ENCODE data around the gene MRNIP. TPM values are rescaled to one million over a fixed set of nuclear protein-coding genes. Genes with fewer than 3 reads are reported as not detected.

The MRNIP gene
- total and polyA plus RNA-seq, 2 of the 8 experiments (the other 6 are each of a cell fraction or from before 2014, with no cell fraction given): 29.6 TPM

- Histone ChIP-seq H3K23me2 (ENCODE audit: low read depth, low read length) (no peaks in the 10 kb centered on the region), H3K56ac (replicated peaks; ENCODE audit: insufficient read length, low read depth, low read length) (no peak overlapping the region), H2BK15ac (ENCODE audit: low read length) (no peak overlapping the region), H4K20me1 (replicated peaks in 1 of 2; ENCODE audit: control insufficient read depth in 1 of 2, insufficient read depth in 2 of 2, low read length in 2 of 2) (peaks cover 8 to 10% of the 10 kb centered on the region in 2 experiments), H3K79me2 (ENCODE audit: control insufficient read depth in 1 of 2, insufficient read depth in 2 of 2, low read length in 2 of 2) (no peaks in the 10 kb centered on the region), H3K18ac (ENCODE audit: extremely low read depth, low read length) (no peak overlapping the region), H2BK5ac (ENCODE audit: low read depth, low read length) (no peak overlapping the region), H3K23ac (ENCODE audit: insufficient read length) (no peak overlapping the region), H4K91ac (replicated peaks; ENCODE audit: insufficient read length, low read length) (no peak overlapping the region), H3K27ac (ENCODE audit: low read depth, low read length) (no peak overlapping the region), H3K4me1 (replicated peaks in 1 of 4; ENCODE audit: control insufficient read depth in 3 of 4, insufficient read depth in 4 of 4, low read length in 3 of 4) (peaks cover 0 to 3% (median 1%) of the 10 kb centered on the region in 4 experiments; a peak in 4 of 7 replicates), H3K9ac (replicated peaks in 1 of 4; ENCODE audit: extremely low read depth in 1 of 4, low read depth in 3 of 4, low read length in 3 of 4) (no peak overlapping the region), H2BK120ac (replicated peaks; ENCODE audit: low read depth, low read length) (no peak overlapping the region), H3K4ac (replicated peaks; ENCODE audit: insufficient read length, low read depth, low read length) (no peak overlapping the region), H4K5ac (ENCODE audit: insufficient read length, low read depth, low read length) (no peak overlapping the region), H3K4me3 (ENCODE audit: extremely low read depth in 1 of 4, insufficient read depth in 2 of 4, low read depth in 3 of 4, low read length in 4 of 4) (no peak overlapping the region), H3K79me1 (ENCODE audit: low read depth, low read length) (no peaks in the 10 kb centered on the region; the same call in 1 of the 2 replicates), H3K27me3 (replicated peaks in 1 of 4; ENCODE audit: control insufficient read depth in 3 of 4, extremely low read depth in 1 of 4, insufficient read depth in 3 of 4, low read length in 3 of 4) (no peaks in the 10 kb centered on the region), H2AFZ (ENCODE audit: low read length) (no peak overlapping the region), H3K9me3 (ENCODE audit: insufficient read depth in 2 of 2, low read depth in 1 of 2, low read length in 1 of 2) (no peaks in the 10 kb centered on the region; a peak in 1 of 4 replicates), H3K14ac (ENCODE audit: insufficient read length) (no peak overlapping the region), H3K4me2 (ENCODE audit: insufficient read depth in 1 of 2, low read depth in 2 of 2, low read length in 2 of 2) (no peak overlapping the region), H2BK20ac (ENCODE audit: low read length) (no peak overlapping the region), H2BK12ac (ENCODE audit: low read depth, low read length) (no peak overlapping the region), H2AK5ac (ENCODE audit: low read depth, low read length) (no peak overlapping the region), H3K36me3 (ENCODE audit: control insufficient read depth in 2 of 4, insufficient read depth in 4 of 4, low read length in 3 of 4) (peaks cover 31 to 76% (median 57%) of the 10 kb centered on the region in 4 experiments), H4K8ac (ENCODE audit: extremely low read depth, insufficient read depth, low read length) (no peak overlapping the region)
- no peak for TF ChIP-seq FOSL1 (IDR thresholded peaks at IDR 0.05; ENCODE audit: insufficient read depth, low read depth, low read length)
- no peak for DNase-seq (ENCODE audit: low read depth in 1 of 2, low spot score in 2 of 2)
- POLR2A ChIA-PET (ENCODE audit: partially characterized antibody): interaction anchor here (1.0 to 5.7 kb wide), 5 partner anchors 10 to 75 kb away, joined by 3 to 47 read pairs (median 6); no protein-coding TSS in a partner anchor
- CTCF ChIA-PET (ENCODE audit: partially characterized antibody): interaction anchor here (0.8 to 1.7 kb wide), 2 partner anchors 32 to 495 kb away, joined by 3 read pairs; no protein-coding TSS in a partner anchor
- 98% methylated on average over 3 of the region's 3 CpGs; no CpG with 5 or more reads in 1 of the 2 experiments for WGBS, 2 experiments (ENCODE audit: extremely low coverage in 1 of 2, insufficient coverage in 1 of 2, insufficient read length in 1 of 2, insufficient replicate concordance in 2 of 2, low coverage in 1 of 2, low lambda C conversion rate in 2 of 2, missing lambda C conversion rate in 1 of 2)
- FAIRE-seq: no peak
These were observed 24.9 kb downstream of the MRNIP start for GRCh38 chr5:179833709-179834070.

Measured in H1 (cell line).